Immature natural killer cell (primary cell): Measurements from ENCODE around the gene BBS1. TPM values are rescaled to one million over a fixed set of nuclear protein-coding genes. Genes with fewer than 3 reads are reported as not detected.
"Not testable (repeated sequence)": the region's sequence is repeated elsewhere in the genome, so short reads cannot be mapped to it uniquely, and the experiment has no call there.

Experiments
- DNase-seq, 3 donors: peaks; one replicate each; pipeline ENCODE4 v3.0.0; 2022; ENCODE audit warnings: mixed read lengths in 1 of 3
- H3K27ac Mint-ChIP-seq, 6 donors: one replicate each; pipeline ENCODE4 v1.8.0; 2020; ENCODE audit warnings: mixed read lengths in 6 of 6, mild to moderate bottlenecking in 5 of 6, inconsistent platforms in 4 of 6, moderate library complexity in 3 of 6
- H3K27me3 Mint-ChIP-seq, 3 donors: one replicate each; pipeline ENCODE4 v1.8.0; 2020 to 2021; ENCODE audit warnings: low read depth in 3 of 3, mild to moderate bottlenecking in 3 of 3, mixed read lengths in 3 of 3, moderate library complexity in 3 of 3, inconsistent platforms in 1 of 3
- H3K36me3 Mint-ChIP-seq, 3 donors: one replicate each; pipeline ENCODE4 v1.8.0; 2020; ENCODE audit warnings: mixed read lengths in 3 of 3, inconsistent platforms in 2 of 3, mild to moderate bottlenecking in 2 of 3
- H3K4me1 Mint-ChIP-seq, 2 donors: one replicate each; pipeline ENCODE4 v1.8.0; 2020; ENCODE audit warnings: inconsistent platforms in 2 of 2, mild to moderate bottlenecking in 2 of 2, mixed read lengths in 2 of 2, moderate library complexity in 1 of 2
- H3K4me3 Mint-ChIP-seq, 5 donors: one replicate each; pipeline ENCODE4 v1.8.0; 2020; ENCODE audit warnings: mild to moderate bottlenecking in 5 of 5, mixed read lengths in 5 of 5, inconsistent platforms in 3 of 5, moderate library complexity in 3 of 5
- H3K9me3 Mint-ChIP-seq, 6 donors: one replicate each; pipeline ENCODE4 v1.8.0; 2020; ENCODE audit warnings: mild to moderate bottlenecking in 6 of 6, mixed read lengths in 6 of 6, inconsistent platforms in 4 of 6, moderate library complexity in 3 of 6
- polyA plus RNA-seq, 3 donors: library from polyadenylated mRNA; unstranded; fragments of 300-500 nt; fragmentation: Illumina TruSeq; gene quantifications; one replicate each; pipeline ENCODE4 v1.2.3, GENCODE V29; 2021

Gene BBS1
- polyA plus RNA-seq, 3 donors from 2014 or later = 5.3 to 8.3 (median 6.2) TPM

DNA sequence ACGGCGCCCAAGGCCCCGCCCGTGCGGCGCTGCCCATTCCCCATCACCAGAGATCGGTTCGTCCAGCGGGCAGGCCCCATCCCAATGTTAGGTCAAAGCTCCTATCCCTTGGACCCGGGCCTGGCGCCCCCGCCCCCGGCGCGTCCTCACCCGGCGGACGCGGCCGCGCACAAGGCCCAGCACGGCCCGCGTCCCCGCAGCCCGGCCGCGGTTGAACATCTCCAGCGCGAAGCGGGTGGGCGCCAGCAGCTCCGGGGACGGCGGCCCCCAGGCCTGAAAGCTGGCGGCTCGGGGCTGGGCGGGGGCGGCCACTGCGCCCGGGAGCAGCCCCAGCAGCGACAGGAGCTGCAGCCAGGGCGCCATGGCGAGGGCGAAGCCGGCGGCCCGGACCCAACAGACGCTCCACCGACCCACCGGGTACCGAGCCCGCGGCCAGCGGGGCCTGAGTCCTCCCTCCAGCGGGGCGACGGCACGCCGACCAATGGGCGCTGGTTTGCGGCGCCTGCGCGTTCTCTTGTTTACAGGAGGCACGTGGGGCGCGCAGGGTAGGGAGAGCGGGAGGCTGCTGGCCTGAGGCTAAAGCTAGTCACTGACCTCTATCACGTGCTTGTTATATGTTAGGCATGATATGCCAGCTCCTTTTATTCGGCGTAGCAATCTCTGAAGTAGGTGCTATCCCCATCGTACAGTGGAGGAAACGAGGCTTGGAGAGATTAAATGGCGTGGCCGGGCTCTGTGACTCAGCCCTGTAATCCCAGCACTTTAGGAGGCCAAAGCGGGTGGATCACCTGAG, 57.9 kb downstream of the BBS1 start, which contains the start of gene CTSF:
CTSF (minus strand) TSS at position 483 of the 793 bp plus-strand sequence; CDS start at position 363, 120 bp downstream.
- peaks cover 5 to 15% of the 10 kb centered on the region in 2 donors for H3K4me1 Mint-ChIP-seq

DNA sequence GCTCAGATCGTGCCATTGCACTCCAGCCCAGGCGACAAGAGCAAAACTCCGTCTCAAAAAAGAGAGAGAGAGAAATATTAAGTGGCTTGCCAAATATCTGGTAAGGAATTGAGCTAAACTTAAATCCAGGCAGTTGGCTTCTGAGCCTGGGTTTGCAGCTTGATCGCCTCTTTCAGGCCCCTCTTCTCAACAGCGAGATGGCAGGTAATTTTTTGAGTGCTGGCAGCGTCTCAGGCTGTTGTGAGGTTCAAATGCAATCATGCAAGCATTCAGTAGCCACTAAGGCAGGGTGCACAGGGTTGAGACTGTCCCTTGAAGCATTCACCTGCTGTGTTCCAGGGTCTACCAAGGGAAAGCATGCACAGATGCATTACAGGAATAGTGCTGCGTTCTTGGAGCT, 58.6 kb downstream of the BBS1 start:
- no peaks in the 10 kb centered on the region for H3K36me3 Mint-ChIP-seq
- H3K4me1 Mint-ChIP-seq = peaks cover 5 to 15% of the 10 kb centered on the region in 2 donors
- no peak for DNase-seq
- peak overlapping the region in 1 of 5 donors; percentile 84 for H3K4me3 Mint-ChIP-seq
- no peak overlapping the region for H3K27ac Mint-ChIP-seq
- H3K27me3 Mint-ChIP-seq = peaks cover 0 to 3% (median 0%) of the 10 kb centered on the region in 3 donors
- no peaks in the 10 kb centered on the region for H3K9me3 Mint-ChIP-seq

More for the DNA sequence above, 57.9 kb downstream of the BBS1 start, which contains the start of gene CTSF:
- Mint-ChIP-seq H3K4me3 (peak within 1 kb of the TSS; percentile 76 to 85 (median 84)), H3K27me3 (no peaks in the 10 kb centered on the region), H3K36me3 (no peaks in the 10 kb centered on the region), H3K9me3 (no peaks in the 10 kb centered on the region), H3K27ac (peak within 1 kb of the TSS in 4 of 6 donors; percentile 49 to 92 (median 80))
- peak; percentile 64 to 75 (median 66) for DNase-seq

DNA sequence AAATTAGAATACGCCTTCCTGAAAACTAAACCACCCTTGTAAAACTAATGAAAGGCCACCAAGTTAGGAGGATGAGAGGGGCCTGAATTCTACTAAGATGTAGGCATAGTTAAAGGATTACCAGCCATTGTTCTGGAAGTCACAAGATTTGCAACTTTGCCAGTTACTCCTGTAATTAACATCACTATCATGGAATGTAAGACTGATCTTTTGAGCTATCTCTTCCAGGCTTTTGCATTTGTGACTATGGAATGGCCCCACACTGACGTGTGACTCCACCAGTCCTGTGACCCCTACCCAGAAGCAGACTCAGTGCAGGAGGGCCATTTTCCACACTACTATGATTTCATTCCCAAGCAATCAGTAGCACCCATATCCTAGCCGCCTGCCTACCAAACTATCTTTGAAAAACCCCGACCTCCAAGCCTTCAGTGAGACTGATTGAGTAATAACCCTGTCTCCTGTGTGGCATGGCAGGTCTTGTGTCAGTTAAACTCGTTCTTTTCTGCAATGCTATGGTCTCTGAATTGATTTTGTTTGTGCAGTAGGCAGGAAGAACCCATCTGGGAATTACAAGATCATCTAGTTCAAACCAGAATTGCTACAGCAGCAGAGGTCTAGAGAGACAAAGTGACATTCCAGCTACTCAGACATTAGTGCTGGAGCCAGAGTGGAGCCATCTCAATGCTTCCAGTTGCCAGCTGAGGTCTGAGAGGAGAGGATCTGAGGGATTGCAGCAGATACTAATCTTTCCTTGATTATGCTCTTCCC, 59.8 kb downstream of the BBS1 start:
- H3K27ac Mint-ChIP-seq = peak overlapping the region in 1 of 6 donors; percentile 29
- no peaks in the 10 kb centered on the region for H3K36me3 Mint-ChIP-seq
- H3K9me3 Mint-ChIP-seq = no peaks in the 10 kb centered on the region
- peaks cover 0 to 5% (median 1%) of the 10 kb centered on the region in 3 donors for H3K27me3 Mint-ChIP-seq
- peak overlapping the region in 3 of 5 donors; percentile 27 to 52 (median 34) for H3K4me3 Mint-ChIP-seq
- no peak for DNase-seq
- H3K4me1 Mint-ChIP-seq = peaks cover 5 to 15% of the 10 kb centered on the region in 2 donors

DNA sequence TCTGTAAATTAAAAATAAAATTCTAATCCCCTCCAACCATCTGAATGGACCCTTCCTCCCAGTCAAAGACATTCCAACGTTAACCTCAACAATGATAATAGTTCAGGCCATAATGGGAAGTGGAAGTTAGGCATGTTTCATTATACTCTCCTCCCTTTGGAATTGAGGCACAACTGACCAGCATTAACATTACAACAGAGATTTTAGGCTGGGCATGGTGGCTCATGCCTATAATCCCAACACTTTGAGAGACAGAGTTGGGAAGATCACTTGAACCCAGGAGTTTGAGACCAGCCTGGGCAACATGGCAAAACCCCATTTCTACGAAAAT, 60.4 kb downstream of the BBS1 start:
- no peak overlapping the region for H3K27ac Mint-ChIP-seq
- no peaks in the 10 kb centered on the region for H3K36me3 Mint-ChIP-seq
- peaks cover 5 to 15% of the 10 kb centered on the region in 2 donors for H3K4me1 Mint-ChIP-seq
- peak overlapping the region in 1 of 5 donors; percentile 17 for H3K4me3 Mint-ChIP-seq
- H3K9me3 Mint-ChIP-seq = no peaks in the 10 kb centered on the region
- H3K27me3 Mint-ChIP-seq = peaks cover 0 to 7% (median 4%) of the 10 kb centered on the region in 3 donors
- DNase-seq = no peak

DNA sequence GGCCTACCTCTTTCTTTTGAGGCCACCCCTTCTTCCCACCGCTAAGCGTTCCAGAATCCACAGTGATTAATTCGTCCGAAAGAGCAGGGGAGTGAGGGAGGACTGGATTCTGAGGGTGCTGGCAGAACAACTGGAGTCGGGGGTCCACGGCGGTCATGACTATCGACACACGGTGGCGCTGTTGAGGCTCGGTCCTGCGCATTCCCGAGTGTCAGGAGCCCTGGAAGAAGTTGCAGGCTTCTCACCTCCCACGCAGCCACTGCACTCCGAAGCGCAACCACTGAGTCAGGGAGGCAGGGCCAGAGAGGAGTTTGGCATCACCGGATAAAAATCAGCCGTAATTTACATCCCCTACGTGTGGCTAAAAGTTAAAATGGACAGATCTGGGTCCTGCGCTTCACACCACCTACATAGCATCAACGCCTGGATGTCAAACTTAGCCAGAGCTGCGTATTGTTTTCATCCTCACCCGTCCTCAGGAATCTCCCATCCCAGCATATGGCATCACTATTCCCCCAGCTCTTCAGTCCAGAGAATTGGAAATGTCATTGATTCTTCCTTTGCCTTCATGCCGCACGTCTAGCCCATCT, 68.7 kb downstream of the BBS1 start:
- no peaks in the 10 kb centered on the region for H3K36me3 Mint-ChIP-seq
- peaks cover 0 to 11% (median 7%) of the 10 kb centered on the region in 3 donors for H3K27me3 Mint-ChIP-seq
- H3K27ac Mint-ChIP-seq = peak overlapping the region in 1 of 6 donors; percentile 69
- H3K9me3 Mint-ChIP-seq = peaks cover 0 to 5% (median 0%) of the 10 kb centered on the region in 6 donors
- no peak overlapping the region for H3K4me3 Mint-ChIP-seq
- H3K4me1 Mint-ChIP-seq = peaks cover 4 to 6% of the 10 kb centered on the region in 2 donors
- peak; percentile 69 to 71 (median 70) for DNase-seq

DNA sequence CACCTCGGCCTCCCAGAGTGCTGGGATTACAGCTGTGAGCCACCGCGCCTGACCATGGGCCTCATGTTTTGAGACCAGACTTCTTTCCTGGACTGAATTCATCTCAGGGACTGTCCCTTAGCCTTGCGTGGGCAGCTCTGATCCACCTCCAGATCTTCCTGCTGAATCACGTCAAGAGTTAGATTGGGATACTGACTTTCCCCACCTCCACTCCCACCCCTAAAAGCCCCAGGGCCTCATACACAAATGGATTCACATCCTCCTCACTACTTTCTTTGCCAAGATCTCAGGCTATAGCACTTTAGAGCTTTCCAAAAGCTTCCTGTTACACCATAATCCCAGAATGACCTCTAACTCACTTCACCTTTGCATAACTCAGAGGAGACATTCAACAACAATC, 70.4 kb downstream of the BBS1 start:
- Mint-ChIP-seq H3K27me3 (peaks cover 0 to 7% (median 5%) of the 10 kb centered on the region in 3 donors), H3K36me3 (no peaks in the 10 kb centered on the region), H3K4me3 (no peak overlapping the region), H3K9me3 (peaks cover 0 to 5% (median 0%) of the 10 kb centered on the region in 6 donors), H3K27ac (peak overlapping the region in 2 of 6 donors; percentile 9 to 67), H3K4me1 (peaks cover 4 to 6% of the 10 kb centered on the region in 2 donors)
- DNase-seq = no peak

DNA sequence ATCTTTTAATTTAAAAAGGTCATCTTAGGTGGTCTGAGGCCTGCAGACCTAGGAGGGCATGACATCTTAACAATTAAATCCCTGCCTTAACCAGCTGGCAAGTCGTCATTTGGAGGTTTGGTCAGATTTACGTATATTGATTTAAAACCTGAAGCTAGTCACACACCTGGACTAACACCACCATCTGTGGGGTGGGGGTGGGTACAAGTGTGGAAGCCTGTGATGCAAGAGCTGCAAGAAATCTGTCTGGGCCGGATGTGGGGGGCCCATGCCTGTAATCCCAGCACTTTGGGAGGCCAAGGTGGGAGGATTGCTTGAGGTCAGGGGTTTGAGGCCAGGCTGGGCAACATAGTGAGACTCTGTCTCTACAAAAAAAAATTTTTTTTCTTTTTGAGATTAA, 70.8 kb downstream of the BBS1 start:
- no peak overlapping the region for H3K4me3 Mint-ChIP-seq
- H3K27me3 Mint-ChIP-seq = peaks cover 0 to 7% (median 5%) of the 10 kb centered on the region in 3 donors
- H3K9me3 Mint-ChIP-seq = peaks cover 0 to 5% (median 0%) of the 10 kb centered on the region in 6 donors
- no peaks in the 10 kb centered on the region for H3K36me3 Mint-ChIP-seq
- H3K27ac Mint-ChIP-seq = peak overlapping the region in 1 of 6 donors; percentile 9
- DNase-seq = no peak
- H3K4me1 Mint-ChIP-seq = peaks cover 4 to 6% of the 10 kb centered on the region in 2 donors

DNA sequence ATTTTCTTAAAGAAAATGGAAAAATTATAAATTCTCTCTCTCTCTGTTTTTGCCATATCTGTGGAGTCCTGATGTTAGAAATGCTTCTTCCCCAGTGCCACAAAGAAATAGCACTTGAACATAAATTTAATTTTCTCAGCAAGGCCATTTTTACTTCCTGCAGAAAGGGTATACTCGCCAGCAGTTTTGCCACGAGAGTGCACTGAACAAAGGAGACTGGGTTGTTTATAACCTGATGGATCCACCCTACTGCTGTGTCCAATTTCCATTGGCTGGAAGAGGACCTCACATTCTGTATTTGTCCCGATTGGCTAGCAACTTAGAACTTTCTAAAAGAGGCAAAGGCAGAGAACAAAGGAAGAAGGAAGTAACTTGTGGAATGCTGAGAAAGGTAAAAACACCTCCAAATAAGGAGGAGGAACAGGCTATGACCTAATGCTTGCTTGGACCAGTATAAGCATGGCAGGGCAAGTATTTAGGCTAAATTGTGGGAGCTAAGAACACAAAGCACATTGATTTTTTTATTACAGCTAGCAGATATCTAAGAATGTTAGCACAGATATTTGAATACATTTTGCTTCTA, 72.2 kb downstream of the BBS1 start:
- H3K27ac Mint-ChIP-seq, H3K4me1 Mint-ChIP-seq, DNase-seq, H3K36me3 Mint-ChIP-seq, H3K9me3 Mint-ChIP-seq, H3K4me3 Mint-ChIP-seq, H3K27me3 Mint-ChIP-seq: not testable (repeated sequence)

Other genes with a start within 250 kb of the BBS1 start
- gene RAB1B, start 242.0 kb upstream of the BBS1 start, polyA plus RNA-seq = 10 to 100 TPM; 22.9 to 33.2 (median 25.8) TPM
- gene CNIH2, start 232.5 kb upstream of the BBS1 start, polyA plus RNA-seq = not detected
- gene YIF1A, start 221.5 kb upstream of the BBS1 start, polyA plus RNA-seq = 10 to 100 TPM; 55.7 to 85.2 (median 62.1) TPM
- gene TMEM151A, start 218.7 kb upstream of the BBS1 start, polyA plus RNA-seq = not detected
- gene CD248, start 193.6 kb upstream of the BBS1 start, polyA plus RNA-seq = not detected
- under 1 TPM in 2 of 3 donors, not detected in 1; 0.17 to 0.20 TPM for gene RIN1, start 174.2 kb upstream of the BBS1 start, polyA plus RNA-seq
- gene BRMS1, start 165.5 kb upstream of the BBS1 start, polyA plus RNA-seq = 10 to 100 TPM; 69.3 to 79.8 (median 76.3) TPM
- 10 to 100 TPM in 1 of 3 donors, 1 to 10 TPM in 2; 7.0 to 11.1 (median 7.4) TPM for gene B4GAT1, start 163.0 kb upstream of the BBS1 start, polyA plus RNA-seq
- gene SLC29A2, start 138.9 kb upstream of the BBS1 start, polyA plus RNA-seq = under 1 TPM in 2 of 3 donors, not detected in 1; 0.21 to 0.32 TPM
- not detected for gene NPAS4, start 89.6 kb upstream of the BBS1 start, polyA plus RNA-seq
- 100 to 1,000 TPM in 1 of 3 donors, 10 to 100 TPM in 2; 53.6 to 118 (median 88.6) TPM for gene MRPL11, start 71.8 kb upstream of the BBS1 start, polyA plus RNA-seq
- 1 to 10 TPM; 1.6 to 3.2 (median 1.7) TPM for gene PELI3, start 43.7 kb upstream of the BBS1 start, polyA plus RNA-seq
- 10 to 100 TPM; 44.5 to 54.2 (median 47.6) TPM for gene DPP3, start 30.2 kb upstream of the BBS1 start, polyA plus RNA-seq
- 10 to 100 TPM; 19.8 to 28.0 (median 24.7) TPM for gene ZDHHC24, start 35.4 kb downstream of the BBS1 start, polyA plus RNA-seq
- under 1 TPM in 1 of 3 donors, not detected in 2; 0.07 TPM for gene ACTN3, start 36.3 kb downstream of the BBS1 start, polyA plus RNA-seq
- 10 to 100 TPM; 24.2 to 56.7 (median 48.8) TPM for gene CTSF, start 58.0 kb downstream of the BBS1 start, polyA plus RNA-seq
- gene CCDC87, start 82.4 kb downstream of the BBS1 start, polyA plus RNA-seq = not detected
- 10 to 100 TPM; 34.3 to 52.8 (median 41.7) TPM for gene CCS, start 82.5 kb downstream of the BBS1 start, polyA plus RNA-seq
- 10 to 100 TPM; 51.7 to 96.6 (median 73.2) TPM for gene RBM14, start 106.0 kb downstream of the BBS1 start, polyA plus RNA-seq
- gene RBM4, start 128.1 kb downstream of the BBS1 start, polyA plus RNA-seq = 100 to 1,000 TPM; 251 to 308 (median 255) TPM
- gene RBM4B, start 167.3 kb downstream of the BBS1 start, polyA plus RNA-seq = 10 to 100 TPM in 2 of 3 donors, 1 to 10 TPM in 1; 8.6 to 24.6 (median 16.0) TPM
- gene SPTBN2, start 218.6 kb downstream of the BBS1 start, polyA plus RNA-seq = not detected